Epithelial cell of prostate (primary cell): Measurements from ENCODE around the gene ASAP3.

ENCODE experiments used
- DNase-seq: peaks from one replicate; pipeline ENCODE4 v3.0.0-alpha.2; 2011; ENCODE audit warnings: low read depth, low spot score
- H3K27ac ChIP-seq: fragments of 450-650 bp; 2 replicates; pipeline ENCODE4 v1.5.1; 2017; ENCODE audit warnings: mild to moderate bottlenecking

Gene ASAP3

DNA sequence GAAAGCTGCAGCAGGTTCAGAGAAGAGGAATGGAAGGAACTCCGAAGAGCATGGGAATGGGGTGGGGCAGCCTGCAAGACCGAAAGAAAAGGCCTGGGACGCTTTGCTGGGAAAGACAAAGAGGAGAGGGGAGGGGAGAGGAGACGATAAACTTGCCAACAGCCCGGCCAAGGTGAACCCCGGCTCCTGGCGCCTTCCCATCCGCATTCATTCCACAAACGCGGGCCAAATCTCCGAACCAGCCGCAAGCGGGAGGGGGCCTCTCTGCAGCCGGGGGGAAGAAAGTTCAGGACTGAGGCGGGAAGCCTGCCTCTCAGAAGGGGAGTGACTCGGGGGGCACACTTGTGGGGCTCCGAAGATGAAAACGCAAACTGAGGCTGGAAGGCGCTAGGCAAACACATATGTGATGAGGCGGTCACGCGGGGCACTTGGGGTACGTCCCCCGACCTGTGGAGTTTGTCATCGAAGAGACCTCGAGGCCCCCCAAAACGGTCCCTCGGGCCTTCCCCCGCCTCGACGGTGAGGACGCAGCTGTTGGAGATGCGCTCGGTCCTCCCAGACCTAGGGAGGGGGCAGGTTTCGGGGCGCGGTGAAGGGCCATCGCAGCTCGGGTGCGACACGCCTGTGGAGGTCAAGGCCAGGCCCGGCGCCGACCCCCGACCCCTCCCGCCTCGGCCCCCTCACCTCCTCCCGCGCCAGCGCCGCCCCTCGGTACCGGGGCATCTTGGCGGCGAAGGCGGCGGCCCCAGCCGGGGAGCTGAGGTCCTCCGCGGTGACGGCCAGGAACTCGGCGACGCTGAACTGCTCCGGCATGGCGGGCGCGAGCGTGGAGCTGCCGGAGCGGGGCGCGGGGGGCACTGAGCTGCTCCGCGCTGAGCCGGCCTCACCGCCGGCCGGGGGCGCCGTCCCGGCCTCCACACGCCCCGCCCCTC is at the start of gene ASAP3:
TSS of gene ASAP3 (minus strand) at position 859 of the 932 bp plus-strand sequence. CDS start at position 813, 46 bp downstream.
- DNase-seq = no peak
- no peak within 1 kb of the TSS for H3K27ac ChIP-seq

DNA sequence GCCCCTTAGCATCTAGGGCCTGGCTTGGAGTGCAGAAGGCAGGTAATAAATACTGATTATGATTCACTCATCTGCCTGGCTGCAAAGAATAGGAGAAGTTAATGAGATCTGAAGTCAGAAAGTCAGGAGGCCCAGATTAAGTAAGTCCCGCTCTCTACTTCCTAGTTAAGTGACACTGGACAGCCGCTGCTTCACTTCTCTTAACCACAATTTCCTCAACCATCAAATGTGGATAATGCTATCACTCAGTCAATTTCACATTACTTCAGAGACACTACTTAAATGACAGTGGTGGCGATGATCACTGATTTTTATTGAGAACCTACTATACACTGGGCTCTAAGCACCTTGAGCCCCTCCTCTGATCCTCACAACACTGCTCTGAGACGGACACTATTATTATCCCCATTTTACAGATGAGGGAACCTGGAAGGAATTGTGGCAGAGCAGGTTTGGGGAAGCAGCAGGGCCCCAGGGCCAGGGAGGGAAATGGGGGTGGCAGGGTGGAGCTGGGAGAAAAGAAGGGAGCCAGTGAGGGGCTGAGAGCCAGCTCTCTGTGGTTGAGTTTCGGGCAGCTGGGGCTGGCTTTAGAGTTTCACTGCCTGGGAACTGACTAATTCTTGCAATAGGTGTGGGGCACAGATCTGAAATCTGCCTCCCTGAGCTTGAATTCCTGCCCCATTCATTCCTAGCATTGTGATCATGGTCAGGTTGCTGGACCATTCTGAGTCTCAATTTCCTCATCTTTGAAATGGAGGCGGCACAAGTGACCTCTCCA is 49.5 kb upstream of the ASAP3 start:
- H3K27ac ChIP-seq = peak overlapping the region; percentile 71

DNA sequence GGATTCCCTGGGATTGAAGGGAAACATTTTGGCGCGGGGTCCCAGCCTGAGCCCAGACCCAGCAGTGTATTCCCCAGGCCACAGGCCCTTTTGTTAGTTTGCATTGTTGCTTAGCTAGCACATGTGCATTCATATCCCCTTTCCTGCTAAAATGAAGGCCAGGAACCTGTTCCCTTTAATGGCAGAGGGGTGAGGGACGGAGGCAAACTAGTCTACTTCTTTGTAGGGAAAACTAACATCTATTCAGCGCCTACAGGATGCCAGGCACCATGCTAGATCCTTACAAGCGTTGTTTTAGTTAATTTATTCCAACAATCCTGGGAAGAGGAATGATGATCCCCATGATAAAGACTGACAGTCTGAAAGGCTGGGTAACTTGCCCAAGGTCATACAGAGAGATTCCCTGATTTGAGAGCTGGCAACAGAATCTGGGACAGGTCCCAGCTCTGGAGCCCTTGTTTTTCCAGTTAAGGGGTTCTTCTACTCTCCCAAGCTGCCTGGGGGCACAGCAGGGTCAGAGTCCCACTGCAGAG is 47.6 kb upstream of the ASAP3 start:
- no peak for DNase-seq
- peak overlapping the region; percentile 71 for H3K27ac ChIP-seq

More for the DNA sequence above, 49.5 kb upstream of the ASAP3 start:
- peak; percentile 65 for DNase-seq

DNA sequence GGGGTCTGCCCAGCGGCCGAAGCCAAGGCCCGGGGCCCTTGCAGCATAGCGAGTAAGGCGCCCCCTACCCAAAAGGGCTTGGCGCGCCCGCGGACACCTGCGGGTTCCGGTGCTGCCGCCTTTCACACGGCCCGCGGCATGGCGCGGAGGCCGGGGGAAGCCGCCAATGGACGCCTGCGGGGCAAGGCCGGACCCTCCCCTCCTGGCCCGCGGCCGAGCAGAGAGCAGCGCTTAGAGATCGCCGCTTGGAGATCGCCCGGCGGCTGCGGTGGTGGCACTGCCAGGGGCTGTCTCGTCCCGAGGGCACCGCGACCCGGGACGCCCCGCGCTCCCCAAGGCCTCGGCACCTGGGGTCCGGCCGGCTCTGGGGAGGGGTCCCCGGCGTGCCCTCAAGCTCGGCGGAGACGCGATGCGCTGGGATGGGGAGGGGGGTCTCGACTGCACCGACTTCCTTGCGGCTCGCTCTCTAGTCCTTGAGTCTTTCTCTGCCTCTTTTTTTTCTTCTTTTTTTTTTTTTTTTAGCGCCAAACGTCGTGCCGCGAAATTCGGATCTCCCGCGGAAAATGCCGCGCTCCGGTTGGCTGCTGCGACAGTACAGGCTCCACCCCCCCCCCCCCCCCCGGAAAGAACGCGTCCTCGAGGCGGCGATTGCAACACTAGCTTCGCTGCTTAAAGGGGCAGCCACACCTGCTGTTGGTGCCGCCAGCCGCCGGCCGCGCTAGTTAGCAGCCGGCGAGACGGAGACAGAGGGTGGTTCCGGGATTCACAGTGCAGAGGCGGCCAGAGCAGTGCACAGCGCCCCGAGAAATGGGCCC is 47.0 kb upstream of the ASAP3 start, which contains the start of gene E2F2:
TSS of gene E2F2 (minus strand) at position 487 of the 815 bp plus-strand sequence. CDS start at position 47, 440 bp downstream.
- peak within 1 kb of the TSS; percentile 71 for H3K27ac ChIP-seq
- DNase-seq = no peak

DNA sequence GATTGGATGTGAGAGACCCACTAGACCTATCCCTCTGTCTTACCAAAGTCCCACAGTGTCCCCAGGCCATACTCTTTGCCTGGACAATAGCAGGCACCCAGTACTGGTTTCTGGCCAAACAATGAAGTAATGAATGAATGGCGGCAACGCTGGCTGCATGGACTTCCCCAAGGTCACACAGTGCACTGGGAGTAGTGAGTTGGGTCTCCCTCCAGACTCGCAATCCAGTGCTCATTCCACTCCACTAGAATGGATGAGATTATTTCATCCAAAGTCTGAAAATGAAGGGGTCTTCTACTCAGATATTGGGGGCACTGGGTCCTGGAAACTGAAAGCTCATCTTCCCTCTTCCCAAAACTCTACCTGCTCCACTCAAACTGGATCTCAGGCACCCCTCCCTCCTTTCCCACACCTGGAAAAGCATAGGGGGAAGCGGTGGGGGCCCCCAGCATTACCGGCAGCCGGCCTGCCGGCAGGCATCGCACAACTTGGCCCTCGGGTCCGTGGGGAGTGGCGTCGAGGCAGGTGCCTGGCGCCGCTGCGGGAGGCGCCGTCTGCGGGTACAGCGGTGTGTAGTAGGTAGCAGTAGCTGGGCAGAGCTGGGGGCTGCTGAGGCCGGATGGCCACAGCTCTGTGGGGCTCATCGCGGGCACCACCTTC is 46.2 kb upstream of the ASAP3 start:
- H3K27ac ChIP-seq = no peak overlapping the region
- DNase-seq = no peak

DNA sequence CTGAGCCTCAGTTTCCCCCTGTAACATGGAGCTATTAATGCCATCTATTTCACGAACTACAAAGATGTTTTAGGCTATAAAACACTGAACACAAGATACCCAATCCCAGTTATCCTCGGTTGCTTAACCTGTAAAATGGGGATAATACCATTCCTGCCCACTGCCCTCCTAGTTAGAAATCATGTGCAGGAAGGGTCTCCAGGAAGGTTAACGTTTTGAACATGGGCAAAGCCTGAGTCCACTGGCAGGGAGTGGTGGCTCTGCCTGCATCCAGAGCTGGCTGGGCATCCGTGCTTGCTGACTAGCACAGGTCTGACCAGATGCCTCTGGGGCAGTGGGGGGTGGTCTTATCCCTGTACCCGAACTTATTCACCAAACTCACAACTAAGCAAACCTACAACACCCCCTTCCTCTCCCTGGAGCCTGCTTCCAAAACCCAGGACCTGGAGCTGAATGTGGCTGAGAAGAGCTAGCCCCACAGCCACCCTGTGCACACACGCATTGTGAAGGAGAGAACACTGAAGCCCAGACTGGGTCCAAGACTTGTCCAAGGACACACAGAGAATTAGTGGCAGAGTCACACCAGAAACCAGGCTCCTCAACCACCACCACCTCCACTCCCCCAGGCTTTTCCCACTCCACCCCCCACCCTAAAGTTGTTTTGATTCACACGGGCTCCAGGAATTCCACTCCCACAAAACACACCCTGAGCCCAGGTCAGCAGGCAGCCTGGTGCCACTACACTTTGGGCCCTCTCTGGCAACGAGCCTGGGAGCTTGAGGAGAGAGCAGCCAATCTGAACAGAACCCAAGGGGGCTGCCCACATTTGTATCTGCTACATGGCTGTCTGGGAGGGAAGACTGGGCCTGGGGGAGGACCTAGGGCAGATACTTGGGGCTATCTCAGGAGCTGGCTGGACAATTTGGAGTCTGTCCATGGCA is 45.4 kb upstream of the ASAP3 start:
- no peak overlapping the region for H3K27ac ChIP-seq
- DNase-seq = no peak

DNA sequence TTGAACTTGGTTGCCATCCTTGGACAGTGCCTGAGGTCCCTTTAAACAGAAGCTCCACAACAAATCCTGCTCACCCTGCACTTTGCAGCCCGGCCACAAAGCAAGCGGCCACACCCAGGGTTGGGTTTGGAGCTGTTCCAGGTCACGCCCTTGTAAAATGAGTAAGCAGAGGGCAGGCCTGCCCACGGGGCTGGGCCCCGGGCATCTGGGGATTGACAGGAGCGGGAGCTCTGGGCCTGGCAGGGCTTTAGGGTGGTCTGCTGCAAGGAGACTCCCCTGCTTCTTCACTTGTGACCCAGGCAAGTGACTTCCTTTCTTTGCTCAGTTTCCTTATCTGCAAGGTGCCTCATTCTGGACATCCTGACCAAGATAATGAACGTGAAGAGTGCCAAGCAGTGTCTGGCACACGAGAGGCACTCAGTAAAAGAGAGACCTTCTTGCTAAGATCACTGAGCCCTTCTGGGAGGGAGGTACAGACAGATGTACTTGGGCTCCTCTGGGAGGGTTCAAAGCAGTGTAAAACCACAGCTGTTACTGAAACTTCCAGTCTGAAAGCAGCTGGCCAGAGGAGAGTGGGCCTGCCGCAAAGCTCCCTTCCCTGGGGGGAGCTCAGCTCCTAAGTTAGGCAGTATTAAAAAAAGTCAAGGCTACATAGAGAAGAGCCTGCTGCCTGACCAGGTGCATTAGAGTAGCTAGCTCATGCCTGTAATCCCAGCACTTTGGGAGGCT is 44.4 kb upstream of the ASAP3 start:
- peak; percentile 56 for DNase-seq
- H3K27ac ChIP-seq = peak overlapping the region; percentile 16

DNA sequence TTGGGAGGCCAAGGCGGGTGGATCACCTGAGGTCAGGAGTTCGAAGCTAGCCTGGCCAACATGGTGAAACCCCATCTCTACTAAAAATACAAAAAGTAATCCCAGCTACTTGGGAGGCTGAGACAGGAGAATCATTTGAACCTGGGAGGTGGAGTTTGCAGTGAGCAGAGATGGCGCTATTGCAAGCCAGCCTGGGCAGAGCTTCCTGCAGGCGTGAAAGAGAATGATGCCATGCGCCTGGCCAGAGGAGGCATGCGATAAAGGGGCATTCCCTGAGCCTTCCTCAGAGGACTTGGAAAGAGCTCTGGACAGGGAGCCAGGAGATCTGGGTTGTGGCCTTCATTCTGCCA is 43.9 kb upstream of the ASAP3 start:
- no peak for DNase-seq
- no peak overlapping the region for H3K27ac ChIP-seq

DNA sequence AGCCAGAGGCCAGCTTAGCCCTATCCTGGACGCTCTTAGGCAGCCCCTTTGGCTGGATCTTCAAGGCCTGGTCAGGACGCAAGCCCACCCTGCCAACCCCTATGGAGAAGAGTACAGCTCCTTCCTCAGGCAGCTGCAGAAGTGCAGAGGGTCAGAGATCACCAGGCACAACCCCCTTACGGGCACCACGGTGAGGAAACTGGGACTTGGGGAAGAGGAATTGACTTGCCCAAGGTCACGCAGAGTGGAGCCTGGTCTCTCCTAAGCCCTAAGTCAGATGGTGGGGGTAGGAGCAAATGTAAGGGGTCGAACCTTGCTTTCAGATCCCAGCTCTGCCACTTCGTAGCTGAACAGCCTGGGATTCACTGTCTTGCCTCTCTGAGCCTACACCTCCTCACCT is 43.4 kb upstream of the ASAP3 start:
- DNase-seq = no peak
- no peak overlapping the region for H3K27ac ChIP-seq

DNA sequence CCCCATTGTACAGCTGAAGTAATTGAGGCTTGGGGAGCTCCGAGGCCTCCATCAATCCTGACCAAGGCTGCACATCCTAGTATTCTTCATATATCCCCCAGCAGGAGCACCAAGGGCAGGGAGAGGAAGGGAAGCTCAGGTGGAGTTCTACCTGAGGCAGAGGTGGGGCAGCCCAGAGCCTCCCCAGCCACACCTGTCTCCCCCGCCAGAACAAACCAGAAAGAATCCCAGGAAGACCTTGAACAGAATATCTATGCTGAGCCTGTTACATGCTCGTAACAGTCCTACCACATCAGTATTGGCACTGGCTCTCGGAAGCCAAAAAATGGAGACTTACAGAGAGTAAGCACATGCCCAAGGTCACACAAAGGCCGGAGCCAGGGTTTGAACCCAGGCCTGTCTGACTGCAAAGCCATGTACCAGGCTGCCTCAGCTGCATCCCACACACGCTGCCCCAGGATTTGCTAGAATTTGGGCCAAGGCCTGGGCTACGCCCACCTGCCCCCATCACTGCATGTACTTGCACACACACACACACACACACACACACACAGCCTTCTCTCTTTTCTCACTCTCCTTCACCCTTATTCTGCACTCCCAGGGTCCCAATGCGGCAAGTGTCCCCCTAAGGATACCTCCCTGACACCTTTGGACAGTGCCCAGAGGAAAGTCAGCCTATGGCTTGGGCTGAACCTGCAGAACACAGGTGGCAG is 42.5 kb upstream of the ASAP3 start:
- no peak overlapping the region for H3K27ac ChIP-seq
- DNase-seq = no peak

DNA sequence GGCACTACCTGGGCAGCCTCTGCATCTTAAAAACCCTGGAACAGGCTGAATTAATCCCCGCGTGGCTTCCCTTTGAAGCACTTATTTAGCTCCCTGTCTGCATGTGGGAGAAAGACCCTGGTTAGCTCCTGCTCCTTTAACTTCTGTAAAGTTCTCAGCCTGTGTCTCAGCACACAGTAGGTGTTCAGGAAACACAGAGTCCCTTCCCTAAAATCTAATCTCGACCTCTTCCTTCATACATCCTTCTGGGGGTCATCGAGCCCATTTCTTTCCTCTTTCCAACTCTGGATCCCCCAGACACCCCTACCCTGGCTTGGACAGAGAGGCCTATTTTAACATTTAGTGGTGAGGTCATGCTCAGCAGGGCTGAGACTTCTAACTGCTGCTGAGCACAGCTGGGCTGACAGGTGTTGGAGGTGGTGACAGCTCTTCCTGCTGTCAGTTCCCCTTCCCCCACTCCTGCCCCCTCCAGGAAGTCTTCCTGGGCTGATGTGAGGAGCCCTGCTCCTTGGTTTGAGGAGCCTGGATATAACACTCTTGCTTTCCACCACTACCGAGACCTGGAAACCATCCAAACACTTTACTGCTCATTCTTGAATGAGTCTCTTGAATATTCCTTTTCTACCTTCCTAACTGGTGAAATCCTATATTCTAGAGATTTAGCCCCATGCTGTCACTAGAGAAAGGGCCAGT is 41.7 kb upstream of the ASAP3 start:
- H3K27ac ChIP-seq = no peak overlapping the region
- DNase-seq = no peak

DNA sequence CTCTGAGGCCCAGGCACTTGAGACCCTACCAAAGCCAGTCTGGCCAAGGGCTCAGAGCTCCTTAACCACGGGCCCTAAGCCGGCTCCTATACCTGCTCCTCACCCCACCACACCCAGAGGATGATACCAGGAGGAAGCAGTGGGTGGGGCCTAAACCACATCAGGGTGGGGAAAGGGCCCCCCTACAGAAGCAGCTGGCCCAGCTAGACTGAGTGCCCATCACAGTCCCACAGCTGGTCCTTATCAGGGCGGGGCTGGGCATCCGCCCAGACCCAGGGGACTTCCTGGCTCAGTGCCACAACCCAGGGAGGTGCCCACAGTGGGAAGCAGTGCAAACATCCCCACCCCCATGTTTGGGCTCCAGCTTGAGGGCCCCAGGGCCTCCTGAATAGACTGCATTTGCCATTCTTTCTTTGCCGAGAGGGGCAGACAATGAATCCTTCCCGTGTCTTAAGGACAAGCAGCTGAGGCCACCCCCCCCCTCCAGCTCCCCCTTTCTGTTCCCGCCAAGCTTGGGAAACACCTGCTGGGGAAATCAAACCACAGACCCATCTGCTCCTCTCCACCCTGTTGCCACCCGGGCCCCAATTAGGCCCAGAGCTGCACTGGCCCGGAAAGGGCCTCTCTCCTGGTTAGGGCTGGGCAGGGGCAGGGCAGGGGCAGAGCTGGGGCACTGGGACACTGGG is 40.9 kb upstream of the ASAP3 start:
- DNase-seq = no peak
- H3K27ac ChIP-seq = no peak overlapping the region

DNA sequence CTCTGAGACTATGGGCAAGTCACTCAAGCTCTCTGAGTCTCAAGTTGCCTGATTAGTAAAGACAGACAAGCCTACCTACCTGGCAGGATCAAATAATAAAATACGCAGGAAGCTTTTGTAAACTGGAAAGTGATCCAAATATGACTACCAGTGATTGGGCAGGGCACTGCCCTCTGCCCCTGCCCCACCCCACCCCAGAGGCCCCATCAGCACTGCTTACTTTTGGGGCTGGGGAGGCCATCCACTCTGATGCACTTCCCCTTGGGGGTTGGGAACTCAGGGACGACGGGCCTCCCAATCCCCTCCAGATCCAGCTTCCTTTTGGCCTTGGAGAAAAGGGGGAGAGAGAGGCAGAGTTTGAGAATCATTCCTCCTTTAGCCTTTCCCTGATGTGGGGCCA is 40.2 kb upstream of the ASAP3 start:
- H3K27ac ChIP-seq = no peak overlapping the region
- no peak for DNase-seq

DNA sequence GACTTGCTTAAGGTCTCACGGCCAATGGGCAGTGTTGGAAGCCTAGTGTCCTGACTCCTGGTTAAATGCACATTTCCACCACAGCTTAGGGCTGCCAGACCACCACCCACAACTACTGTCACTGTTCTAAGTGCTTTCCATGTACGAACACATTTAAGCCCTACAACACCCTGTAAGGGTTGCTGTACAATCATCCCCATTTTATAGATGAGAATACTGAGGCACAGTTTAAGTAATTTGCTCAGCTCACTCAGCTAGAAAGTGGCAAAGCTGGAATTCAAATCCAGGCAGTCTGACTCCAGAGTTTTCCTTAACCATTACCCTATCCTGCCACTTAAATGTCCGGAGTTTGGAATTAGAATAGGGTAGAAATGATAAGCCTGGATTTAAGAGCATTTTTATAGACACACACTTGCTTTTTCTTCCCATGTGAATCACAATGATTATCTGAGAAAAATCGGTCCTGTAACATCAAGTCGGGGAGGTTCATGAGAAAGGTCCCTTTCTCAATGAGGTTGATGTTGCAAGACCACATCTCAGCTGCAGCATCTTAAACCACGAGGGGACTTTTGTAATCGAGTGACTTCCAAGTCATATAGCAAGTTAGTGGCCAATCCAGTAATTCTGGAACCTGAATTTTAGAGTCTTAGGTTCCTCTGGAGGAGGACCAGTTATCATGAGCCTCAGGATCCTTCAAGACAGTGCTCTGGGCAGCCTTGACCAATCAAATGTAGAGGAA is 38.4 kb upstream of the ASAP3 start:
- DNase-seq = no peak
- H3K27ac ChIP-seq = no peak overlapping the region

DNA sequence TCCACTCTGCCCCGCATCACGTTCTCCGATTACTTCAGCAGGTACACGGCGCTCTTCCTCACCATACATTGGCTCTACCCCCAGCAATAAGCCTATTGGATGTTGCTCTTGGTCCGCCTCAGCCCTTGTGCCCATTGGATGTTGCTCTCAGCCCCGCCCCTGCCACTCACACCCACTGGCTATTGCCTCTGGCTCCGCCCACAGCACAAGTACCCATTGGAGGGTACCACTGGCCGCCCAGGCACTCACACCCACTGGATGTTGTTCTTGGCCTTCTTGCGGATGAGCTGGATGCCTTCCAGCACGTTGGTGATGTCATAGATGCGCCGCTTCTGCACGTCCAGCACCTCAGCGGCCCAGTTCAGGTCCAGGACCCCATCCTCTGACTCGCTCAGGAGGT is 37.6 kb upstream of the ASAP3 start:
- H3K27ac ChIP-seq = no peak overlapping the region
- DNase-seq = no peak

DNA sequence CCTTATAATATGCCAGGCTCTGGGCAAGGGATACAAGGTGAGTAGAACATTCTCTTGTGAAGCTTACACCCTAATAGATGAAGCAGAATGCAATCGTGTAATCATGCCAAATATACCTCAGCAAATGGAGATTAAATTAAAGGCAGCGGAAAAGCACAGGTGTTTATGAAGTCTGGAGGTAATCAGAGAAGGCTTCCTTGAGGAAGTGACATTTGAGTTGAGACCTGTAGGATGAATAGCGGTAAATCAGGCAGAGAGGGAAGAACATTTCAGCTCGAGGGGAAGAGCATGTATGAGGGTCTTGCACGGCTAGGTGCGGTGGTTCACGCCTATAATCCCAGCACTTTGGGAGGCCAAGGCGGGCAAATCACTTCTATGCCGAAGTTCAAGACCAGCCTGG is 33.6 kb upstream of the ASAP3 start:
- no peak for DNase-seq
- H3K27ac ChIP-seq = no peak overlapping the region
